ENCODE measurements around the gene SNCG. TPM values are rescaled to one million over a fixed set of nuclear protein-coding genes. Genes with fewer than 3 reads are reported as not detected.
A peak's percentile ranks its signal among the peaks of the same experiment; 100 is the strongest.

SNCG gene
- total RNA-seq, 3 donors from 2014 or later, result 2.9 to 22.1 (median 8.3) TPM

GRCh38 chr10:86965986-86966654 lies 7.7 kb downstream of the SNCG start:
- no peak overlapping the region for H3K4me3 ChIP-seq
- intact Hi-C loops (cut with DNase I, micrococcal nuclease), result no loop called here
- no peak for ATAC-seq

DNA sequence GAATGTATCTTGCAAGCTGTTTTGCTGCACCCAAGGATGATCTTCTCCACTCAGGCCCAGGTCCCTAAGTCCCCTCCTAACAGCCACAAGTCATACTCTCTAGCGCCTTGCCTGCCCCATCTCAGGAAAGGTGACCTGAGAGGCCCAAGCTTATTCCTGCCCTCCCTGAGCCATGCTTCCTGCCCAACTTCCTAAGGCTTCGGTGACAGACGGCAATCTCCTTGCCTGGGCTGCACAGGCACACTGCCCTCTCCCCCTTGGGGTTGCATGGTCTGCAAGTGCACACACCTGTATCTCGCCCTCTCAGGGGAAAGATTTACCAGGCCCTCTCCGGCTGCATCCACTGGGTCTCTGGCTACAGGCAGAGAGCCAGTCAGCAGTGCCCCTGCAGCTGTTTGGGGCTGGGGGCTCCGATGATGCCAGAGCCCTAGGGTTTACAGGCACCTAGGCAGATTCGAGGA lies 9.1 kb downstream of the SNCG start:
- DNase-seq (no peak), ATAC-seq (no peak)
- intact Hi-C loops (cut with DNase I, micrococcal nuclease), result no loop called here
- H3K4me3 ChIP-seq, result no peak overlapping the region
- no peaks in the 10 kb centered on the region for H3K9me3 ChIP-seq
- H3K4me1 ChIP-seq (ENCODE audit: low read depth), result peaks cover 35% of the 10 kb centered on the region
- H3K36me3 ChIP-seq (ENCODE audit: low read depth), result no peaks in the 10 kb centered on the region
- TF ChIP-seq, protein P1, sequence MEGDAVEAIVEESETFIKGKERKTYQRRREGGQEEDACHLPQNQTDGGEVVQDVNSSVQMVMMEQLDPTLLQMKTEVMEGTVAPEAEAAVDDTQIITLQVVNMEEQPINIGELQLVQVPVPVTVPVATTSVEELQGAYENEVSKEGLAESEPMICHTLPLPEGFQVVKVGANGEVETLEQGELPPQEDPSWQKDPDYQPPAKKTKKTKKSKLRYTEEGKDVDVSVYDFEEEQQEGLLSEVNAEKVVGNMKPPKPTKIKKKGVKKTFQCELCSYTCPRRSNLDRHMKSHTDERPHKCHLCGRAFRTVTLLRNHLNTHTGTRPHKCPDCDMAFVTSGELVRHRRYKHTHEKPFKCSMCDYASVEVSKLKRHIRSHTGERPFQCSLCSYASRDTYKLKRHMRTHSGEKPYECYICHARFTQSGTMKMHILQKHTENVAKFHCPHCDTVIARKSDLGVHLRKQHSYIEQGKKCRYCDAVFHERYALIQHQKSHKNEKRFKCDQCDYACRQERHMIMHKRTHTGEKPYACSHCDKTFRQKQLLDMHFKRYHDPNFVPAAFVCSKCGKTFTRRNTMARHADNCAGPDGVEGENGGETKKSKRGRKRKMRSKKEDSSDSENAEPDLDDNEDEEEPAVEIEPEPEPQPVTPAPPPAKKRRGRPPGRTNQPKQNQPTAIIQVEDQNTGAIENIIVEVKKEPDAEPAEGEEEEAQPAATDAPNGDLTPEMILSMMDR (IDR thresholded peaks at IDR 0.05), result no peak

More at GRCh38 chr10:86965986-86966654, 7.7 kb downstream of the SNCG start:
- no peak for DNase-seq
- Histone ChIP-seq H3K9me3 (no peaks in the 10 kb centered on the region), H3K36me3 (ENCODE audit: low read depth) (no peaks in the 10 kb centered on the region), H3K4me1 (ENCODE audit: low read depth) (peaks cover 30% of the 10 kb centered on the region)
- TF ChIP-seq, protein P1 (IDR thresholded peaks at IDR 0.05), result no peak

DNA sequence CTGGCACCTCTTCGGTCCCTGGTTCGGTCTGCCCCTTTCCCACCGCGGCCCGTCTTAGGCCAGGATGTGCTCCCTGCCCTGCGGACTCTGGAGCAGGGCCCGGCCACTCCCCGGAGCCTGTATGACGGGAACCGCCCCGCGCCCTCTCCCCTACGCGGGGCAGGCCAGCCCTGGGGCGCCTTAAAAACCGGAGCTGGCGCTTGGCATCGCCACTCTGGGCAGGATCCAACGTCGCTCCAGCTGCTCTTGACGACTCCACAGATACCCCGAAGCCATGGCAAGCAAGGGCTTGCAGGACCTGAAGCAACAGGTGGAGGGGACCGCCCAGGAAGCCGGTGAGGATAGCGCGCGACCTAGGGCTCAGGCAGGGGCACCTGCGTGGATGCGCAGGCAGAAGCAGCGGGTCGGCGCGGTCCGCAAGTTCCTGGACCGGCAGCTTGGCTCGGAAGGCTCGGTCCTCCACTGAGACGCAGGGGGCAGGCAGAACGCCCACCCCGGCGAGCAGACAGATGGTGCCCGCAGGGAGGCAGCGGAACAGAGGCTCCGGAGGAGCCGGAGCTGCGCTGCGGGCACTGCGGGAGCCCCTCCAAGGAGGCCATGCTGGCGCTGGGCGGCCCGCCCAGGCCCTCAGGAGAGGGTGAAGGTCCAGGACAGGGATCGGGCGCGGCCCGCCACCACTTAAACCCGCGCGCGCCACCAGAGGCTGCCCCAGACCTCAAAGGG lies 10.0 kb downstream of the SNCG start, which contains the start of gene ADIRF:
TSS of gene ADIRF (plus strand) at position 212 of the 723 bp plus-strand sequence. CDS start at position 275, 63 bp downstream.
- peaks cover 35% of the 10 kb centered on the region for H3K4me1 ChIP-seq (ENCODE audit: low read depth)
- no peaks in the 10 kb centered on the region for H3K36me3 ChIP-seq (ENCODE audit: low read depth)
- DNase-seq, result peak; percentile 82 to 85 (median 85)
- no peaks in the 10 kb centered on the region for H3K9me3 ChIP-seq
- ATAC-seq, result peak; percentile 62
- TF ChIP-seq, protein P1 (IDR thresholded peaks at IDR 0.05), result no peak
- H3K4me3 ChIP-seq, result no peak within 1 kb of the TSS
- intact Hi-C loops (cut with DNase I, micrococcal nuclease), result no loop called here

DNA sequence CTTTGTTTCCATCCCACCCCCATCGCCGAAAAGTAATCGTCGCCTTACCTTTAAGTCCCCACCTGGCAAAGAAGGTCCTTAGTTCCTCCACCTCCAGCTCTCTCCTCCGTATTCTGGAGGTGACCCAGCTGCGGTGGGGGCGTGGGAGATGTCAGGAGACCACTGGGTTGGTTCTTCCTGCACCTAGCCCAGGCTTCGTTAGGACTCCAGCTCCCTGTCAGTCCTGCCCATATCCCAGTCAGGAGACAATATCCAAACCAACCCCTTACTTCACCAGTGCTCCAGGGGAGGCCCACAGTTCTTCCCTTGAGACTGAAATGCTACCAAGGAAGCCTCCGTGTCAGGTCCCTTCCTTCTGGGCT lies 10.6 kb downstream of the SNCG start:
- DNase-seq (no peak), ATAC-seq (no peak)
- intact Hi-C loops (cut with DNase I, micrococcal nuclease), result no loop called here
- Histone ChIP-seq H3K4me1 (ENCODE audit: low read depth) (peaks cover 35% of the 10 kb centered on the region), H3K4me3 (no peak overlapping the region), H3K36me3 (ENCODE audit: low read depth) (no peaks in the 10 kb centered on the region), H3K9me3 (no peaks in the 10 kb centered on the region)
- TF ChIP-seq, protein P1 (IDR thresholded peaks at IDR 0.05), result no peak

DNA sequence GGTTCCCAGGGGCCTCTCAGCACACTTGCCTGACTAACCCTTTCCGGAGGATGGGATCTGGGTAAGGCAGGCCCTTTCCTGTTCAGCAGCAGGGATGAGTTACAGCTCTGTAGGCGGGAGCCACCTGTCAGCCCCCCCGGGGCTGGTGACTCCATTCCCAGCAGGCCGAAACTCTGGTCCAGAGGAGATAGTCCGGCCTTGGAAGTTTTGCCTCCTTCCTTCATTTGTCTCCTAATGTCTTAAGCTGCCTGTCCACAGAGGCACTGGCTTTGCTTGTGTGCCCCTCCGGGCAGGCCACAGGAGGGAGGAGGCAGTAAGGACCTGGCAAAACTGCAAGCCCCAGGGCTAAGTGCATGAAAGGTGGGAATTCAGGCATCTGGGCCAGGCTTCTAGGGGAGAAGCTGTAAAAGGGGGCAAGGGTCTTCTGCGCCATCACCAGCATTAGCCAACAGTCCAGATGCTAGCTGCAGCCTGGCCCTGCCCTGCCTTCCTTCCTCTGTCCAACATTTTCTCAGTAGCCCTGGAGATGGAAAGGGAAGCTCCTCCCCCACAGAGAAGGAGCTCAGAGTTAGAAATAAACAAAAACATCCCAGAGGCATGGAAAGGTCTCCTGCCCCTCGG lies 11.1 kb downstream of the SNCG start:
- Histone ChIP-seq H3K4me3 (no peak overlapping the region), H3K9me3 (no peaks in the 10 kb centered on the region), H3K36me3 (ENCODE audit: low read depth) (no peaks in the 10 kb centered on the region), H3K4me1 (ENCODE audit: low read depth) (peaks cover 35% of the 10 kb centered on the region)
- DNase-seq (no peak), ATAC-seq (no peak)
- TF ChIP-seq, protein P1 (IDR thresholded peaks at IDR 0.05), result no peak
- intact Hi-C loops (cut with DNase I, micrococcal nuclease), result no loop called here

Measured in mucosa of descending colon (tissue), 3 donors.